NT2/D1 (cell line): ENCODE data around the gene GPM6B.

Source experiments
- YY1 ChIP-seq: IDR thresholded peaks from 2 replicates; pipeline ENCODE4 v1.6.1; 2011; ENCODE audit not compliant: insufficient read length, insufficient read depth
- ZNF274 ChIP-seq: IDR thresholded peaks from 2 replicates; pipeline ENCODE4 v1.6.1; 2011; ENCODE audit warnings: mild to moderate bottlenecking, low read depth, low read length

- TF ChIP-seq YY1 (no peak), ZNF274 (no peak)
These were observed 11.5 kb upstream of the GPM6B start for GRCh38 chrX:13828392-13828791.
